ENCODE measurements around the gene PIGK.

PIGK gene

DNA sequence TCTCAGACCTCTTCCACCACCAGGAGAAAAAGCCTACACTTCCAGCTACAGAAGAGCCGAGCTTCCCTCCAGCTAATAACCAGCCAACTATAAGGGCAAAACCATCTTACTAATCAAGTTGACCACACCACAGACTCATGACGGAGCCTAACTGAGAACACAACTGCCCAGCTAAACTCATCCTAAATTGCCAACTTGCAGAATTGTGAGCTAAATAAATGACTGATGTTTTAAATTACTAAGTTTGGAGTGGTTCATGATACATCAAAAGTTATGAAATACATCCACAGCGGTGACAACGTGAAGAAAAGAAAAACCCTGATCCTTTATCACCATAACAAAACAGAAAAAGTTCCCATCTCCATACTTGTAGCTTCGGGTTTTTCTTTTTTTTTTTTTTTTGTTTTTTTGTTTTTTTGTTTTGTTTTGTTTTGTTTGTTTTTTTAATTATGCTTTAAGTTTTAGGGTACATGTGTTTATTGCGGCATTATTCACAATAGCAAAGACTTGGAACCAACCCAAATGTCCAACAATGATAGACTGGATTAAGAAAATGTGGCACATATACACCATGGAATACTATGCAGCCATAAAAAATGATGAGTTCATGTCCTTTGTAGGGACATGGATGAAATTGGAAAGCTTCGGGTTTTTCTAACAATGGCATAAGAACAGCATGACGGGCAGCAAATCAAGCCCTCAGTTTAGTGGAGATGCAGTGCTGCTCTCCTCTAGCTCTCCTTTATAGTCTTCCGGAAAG lies 122.6 kb downstream of the PIGK start:
- TF ChIP-seq, protein P1, sequence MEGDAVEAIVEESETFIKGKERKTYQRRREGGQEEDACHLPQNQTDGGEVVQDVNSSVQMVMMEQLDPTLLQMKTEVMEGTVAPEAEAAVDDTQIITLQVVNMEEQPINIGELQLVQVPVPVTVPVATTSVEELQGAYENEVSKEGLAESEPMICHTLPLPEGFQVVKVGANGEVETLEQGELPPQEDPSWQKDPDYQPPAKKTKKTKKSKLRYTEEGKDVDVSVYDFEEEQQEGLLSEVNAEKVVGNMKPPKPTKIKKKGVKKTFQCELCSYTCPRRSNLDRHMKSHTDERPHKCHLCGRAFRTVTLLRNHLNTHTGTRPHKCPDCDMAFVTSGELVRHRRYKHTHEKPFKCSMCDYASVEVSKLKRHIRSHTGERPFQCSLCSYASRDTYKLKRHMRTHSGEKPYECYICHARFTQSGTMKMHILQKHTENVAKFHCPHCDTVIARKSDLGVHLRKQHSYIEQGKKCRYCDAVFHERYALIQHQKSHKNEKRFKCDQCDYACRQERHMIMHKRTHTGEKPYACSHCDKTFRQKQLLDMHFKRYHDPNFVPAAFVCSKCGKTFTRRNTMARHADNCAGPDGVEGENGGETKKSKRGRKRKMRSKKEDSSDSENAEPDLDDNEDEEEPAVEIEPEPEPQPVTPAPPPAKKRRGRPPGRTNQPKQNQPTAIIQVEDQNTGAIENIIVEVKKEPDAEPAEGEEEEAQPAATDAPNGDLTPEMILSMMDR (IDR thresholded peaks at IDR 0.05; ENCODE audit: poor library complexity, severe bottlenecking) = no peak
- no peaks in the 10 kb centered on the region for H3K27me3 ChIP-seq (ENCODE audit: insufficient read depth, poor library complexity, severe bottlenecking)
- DNase-seq (ENCODE audit: low spot score) = no peak
- no peak overlapping the region for H3K4me3 ChIP-seq (ENCODE audit: severe bottlenecking)
- peaks cover 18% of the 10 kb centered on the region for H3K4me1 ChIP-seq (ENCODE audit: insufficient read depth, poor library complexity, severe bottlenecking)
- no peaks in the 10 kb centered on the region for H3K9me3 ChIP-seq (ENCODE audit: severe bottlenecking)
- no peaks in the 10 kb centered on the region for H3K36me3 ChIP-seq (ENCODE audit: low read depth)
- ATAC-seq (ENCODE audit: low read depth) = no peak
- H3K27ac ChIP-seq (ENCODE audit: poor library complexity, severe bottlenecking) = no peak overlapping the region

DNA sequence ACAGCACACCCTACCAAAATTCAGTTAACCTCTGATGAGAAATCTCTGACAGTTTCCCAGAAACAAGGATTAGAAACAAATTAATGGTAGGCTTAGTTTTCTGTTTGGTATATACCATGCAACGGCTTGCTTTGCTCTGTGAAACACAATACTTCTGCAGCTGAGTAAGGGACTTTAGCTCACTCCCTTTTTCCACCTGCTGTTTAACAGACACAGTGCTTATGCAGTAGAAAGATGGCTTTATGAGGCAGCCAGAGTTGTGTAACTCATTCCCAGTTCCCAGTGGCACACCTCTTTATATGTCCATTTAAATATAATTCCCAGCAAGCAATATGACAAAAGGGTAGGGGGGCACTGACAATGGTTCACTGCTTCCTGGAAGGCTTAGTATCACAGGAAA lies 124.0 kb downstream of the PIGK start:
- TF ChIP-seq, protein P1 (IDR thresholded peaks at IDR 0.05; ENCODE audit: poor library complexity, severe bottlenecking) = no peak
- Histone ChIP-seq H3K27me3 (ENCODE audit: insufficient read depth, poor library complexity, severe bottlenecking) (no peaks in the 10 kb centered on the region), H3K27ac (ENCODE audit: poor library complexity, severe bottlenecking) (no peak overlapping the region), H3K4me1 (ENCODE audit: insufficient read depth, poor library complexity, severe bottlenecking) (peaks cover 3% of the 10 kb centered on the region), H3K9me3 (ENCODE audit: severe bottlenecking) (no peaks in the 10 kb centered on the region), H3K4me3 (ENCODE audit: severe bottlenecking) (no peak overlapping the region), H3K36me3 (ENCODE audit: low read depth) (no peaks in the 10 kb centered on the region)
- no peak for DNase-seq (ENCODE audit: low spot score)
- ATAC-seq (ENCODE audit: low read depth) = no peak; the same call in 2 of the 3 replicates

DNA sequence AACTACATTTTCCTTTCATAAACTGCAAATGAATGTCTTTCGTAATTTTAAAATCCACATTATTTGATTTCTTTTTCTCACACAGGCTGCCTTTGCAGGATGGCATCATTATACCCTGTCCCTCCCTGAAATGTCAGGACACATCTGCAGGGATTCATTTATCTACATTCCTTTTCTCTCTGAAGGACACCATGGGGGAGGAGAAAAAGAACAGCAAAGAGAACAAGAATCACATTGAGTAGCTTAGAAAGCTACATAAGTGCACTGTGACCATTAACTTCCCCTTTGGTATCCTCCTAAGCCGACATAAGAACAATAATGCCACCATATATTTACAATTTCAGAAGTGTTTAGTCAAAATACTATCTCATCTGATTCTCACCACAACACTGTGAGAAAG lies 129.5 kb downstream of the PIGK start:
- H3K4me1 ChIP-seq (ENCODE audit: insufficient read depth, poor library complexity, severe bottlenecking) = no peaks in the 10 kb centered on the region
- H3K27ac ChIP-seq (ENCODE audit: poor library complexity, severe bottlenecking) = no peak overlapping the region
- no peak for DNase-seq (ENCODE audit: low spot score)
- no peak for ATAC-seq (ENCODE audit: low read depth)
- TF ChIP-seq, protein P1 (IDR thresholded peaks at IDR 0.05; ENCODE audit: poor library complexity, severe bottlenecking) = no peak
- H3K4me3 ChIP-seq (ENCODE audit: severe bottlenecking) = no peak overlapping the region
- no peaks in the 10 kb centered on the region for H3K36me3 ChIP-seq (ENCODE audit: low read depth)
- no peaks in the 10 kb centered on the region for H3K9me3 ChIP-seq (ENCODE audit: severe bottlenecking)
- H3K27me3 ChIP-seq (ENCODE audit: insufficient read depth, poor library complexity, severe bottlenecking) = no peaks in the 10 kb centered on the region

DNA sequence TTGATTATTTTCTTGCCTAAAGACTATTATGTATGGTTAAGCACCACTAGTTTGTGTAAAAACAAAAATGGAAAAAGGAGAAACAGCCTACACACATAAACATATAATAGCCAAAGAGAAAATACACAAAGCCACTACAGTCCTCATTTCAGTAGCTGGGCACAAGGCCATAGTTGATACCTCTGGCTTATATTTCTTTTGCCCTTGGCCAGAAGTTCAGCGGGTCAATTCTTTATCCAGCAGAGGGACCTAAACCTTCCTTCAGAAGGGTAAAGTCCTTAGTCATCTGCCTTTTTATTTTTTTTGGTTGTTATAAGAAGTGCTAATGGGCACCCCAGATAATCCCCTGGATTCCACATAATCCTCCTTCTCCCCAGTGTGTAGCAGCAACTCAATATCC lies 134.1 kb downstream of the PIGK start:
- no peak for ATAC-seq (ENCODE audit: low read depth)
- TF ChIP-seq, protein P1 (IDR thresholded peaks at IDR 0.05; ENCODE audit: poor library complexity, severe bottlenecking) = no peak

DNA sequence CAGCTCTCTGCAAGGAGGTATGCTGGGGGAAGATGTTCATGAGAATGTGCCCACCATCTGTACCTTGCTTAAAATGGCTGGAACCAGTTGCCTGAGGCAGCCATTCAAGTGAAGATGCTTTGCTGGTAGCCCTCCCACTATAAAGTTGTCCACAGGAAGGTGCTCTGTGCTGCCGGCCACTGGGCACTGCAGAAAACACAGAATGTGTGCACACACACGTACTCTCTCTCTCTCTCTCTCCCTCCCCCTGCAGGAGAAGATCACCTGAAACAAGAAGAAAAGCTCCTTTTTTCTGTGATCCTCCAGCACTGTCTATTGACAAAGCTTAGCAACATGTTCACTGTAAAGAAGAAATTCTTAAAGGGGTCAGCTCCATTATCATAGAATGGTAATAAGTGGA lies 134.8 kb downstream of the PIGK start:
- TF ChIP-seq, protein P1 (IDR thresholded peaks at IDR 0.05; ENCODE audit: poor library complexity, severe bottlenecking) = no peak
- Histone ChIP-seq H3K36me3 (ENCODE audit: low read depth) (no peaks in the 10 kb centered on the region), H3K9me3 (ENCODE audit: severe bottlenecking) (no peaks in the 10 kb centered on the region), H3K4me1 (ENCODE audit: insufficient read depth, poor library complexity, severe bottlenecking) (no peaks in the 10 kb centered on the region), H3K27ac (ENCODE audit: poor library complexity, severe bottlenecking) (no peak overlapping the region), H3K4me3 (ENCODE audit: severe bottlenecking) (no peak overlapping the region), H3K27me3 (ENCODE audit: insufficient read depth, poor library complexity, severe bottlenecking) (no peaks in the 10 kb centered on the region)
- ATAC-seq (ENCODE audit: low read depth) = no peak
- DNase-seq (ENCODE audit: low spot score) = no peak

More for the DNA sequence above, 134.1 kb downstream of the PIGK start:
- Histone ChIP-seq H3K4me3 (ENCODE audit: severe bottlenecking) (no peak overlapping the region), H3K9me3 (ENCODE audit: severe bottlenecking) (no peaks in the 10 kb centered on the region), H3K27ac (ENCODE audit: poor library complexity, severe bottlenecking) (no peak overlapping the region), H3K36me3 (ENCODE audit: low read depth) (no peaks in the 10 kb centered on the region), H3K27me3 (ENCODE audit: insufficient read depth, poor library complexity, severe bottlenecking) (no peaks in the 10 kb centered on the region), H3K4me1 (ENCODE audit: insufficient read depth, poor library complexity, severe bottlenecking) (no peaks in the 10 kb centered on the region)
- DNase-seq (ENCODE audit: low spot score) = no peak
